ENCODE measurements around the gene TLNRD1.
A peak's percentile ranks its signal among the peaks of the same experiment; 100 is the strongest.
"Not testable (repeated sequence)": the region's sequence is repeated elsewhere in the genome, so short reads cannot be mapped to it uniquely, and the experiment has no call there.

TLNRD1 gene

GRCh38 chr15:81000624-81001151 is at the start of gene TLNRD1:
Gene TLNRD1, plus strand, starts transcription at chr15:81000923. Its CDS starts 1,349 bp downstream, at chr15:81002272.
- DNase-seq (ENCODE audit: low spot score), result peak; percentile 92

DNA sequence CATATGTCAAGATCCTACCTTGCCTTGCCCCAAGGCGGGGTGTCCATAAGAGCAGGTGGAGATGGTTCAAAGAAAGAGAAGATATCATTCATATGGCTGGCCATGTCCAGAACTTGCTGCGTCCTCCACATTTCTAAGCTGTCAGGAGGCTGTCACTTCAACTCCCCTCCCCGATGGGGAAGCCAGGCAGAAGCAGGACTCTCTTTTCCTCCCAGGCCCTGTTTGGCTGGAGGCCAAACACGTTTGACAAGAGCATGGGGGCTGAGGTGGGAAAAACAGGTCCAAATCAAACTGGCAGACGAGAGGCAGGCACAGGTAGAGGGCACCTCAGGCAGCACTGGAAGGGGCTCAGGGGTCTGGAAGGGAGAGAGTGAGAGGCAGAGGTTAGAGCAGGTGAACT is 48.8 kb upstream of the TLNRD1 start:
- no peak for DNase-seq (ENCODE audit: low spot score)

DNA sequence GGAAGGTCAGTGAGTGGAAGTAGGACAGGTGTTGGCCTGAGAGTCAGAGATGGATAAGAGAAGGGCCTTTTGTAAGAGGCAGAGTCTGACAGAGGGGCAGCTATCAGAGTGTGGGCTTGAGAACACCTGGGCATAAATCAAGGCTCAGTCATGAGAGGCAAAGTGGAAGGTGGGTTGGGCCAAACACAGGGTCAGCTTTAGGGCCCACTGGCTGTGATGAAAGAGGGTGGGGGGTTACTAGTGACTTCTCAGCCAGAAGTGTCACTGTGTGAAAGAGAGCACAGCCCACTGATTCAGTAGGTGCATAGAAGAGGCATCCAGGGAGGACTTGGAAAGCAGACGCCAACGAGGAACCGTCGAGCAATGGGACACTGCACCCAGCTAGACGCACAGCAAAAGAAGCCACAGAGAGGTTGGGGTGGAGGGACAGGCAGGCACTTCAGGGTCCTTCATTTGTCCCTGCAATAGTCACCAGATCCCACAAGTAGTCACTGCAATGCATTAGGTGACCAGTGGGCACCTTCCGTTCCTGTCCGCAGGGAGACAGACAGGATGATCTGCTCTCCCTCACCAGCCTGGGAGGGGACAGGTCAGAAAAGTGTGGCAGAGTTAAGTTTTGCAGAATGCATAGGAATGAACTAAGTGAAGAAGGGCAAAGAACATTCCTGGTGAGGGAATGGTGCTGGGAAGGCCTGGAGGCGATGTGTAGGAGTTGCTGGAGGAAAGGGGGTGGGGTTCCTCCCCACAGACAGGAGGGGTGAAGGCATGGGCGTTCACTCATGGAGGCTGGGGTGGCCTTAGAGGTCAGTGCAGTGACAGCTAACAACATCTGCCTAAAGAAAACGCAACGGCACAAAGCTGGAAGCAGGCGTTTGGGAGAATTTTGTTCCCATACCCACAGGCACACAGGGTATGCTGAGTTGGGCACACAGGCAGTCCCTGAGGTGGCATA is 47.4 kb upstream of the TLNRD1 start:
- no peak for DNase-seq (ENCODE audit: low spot score)

GRCh38 chr15:80953953-80954778 is 46.6 kb upstream of the TLNRD1 start:
- no peak for DNase-seq (ENCODE audit: low spot score)

DNA sequence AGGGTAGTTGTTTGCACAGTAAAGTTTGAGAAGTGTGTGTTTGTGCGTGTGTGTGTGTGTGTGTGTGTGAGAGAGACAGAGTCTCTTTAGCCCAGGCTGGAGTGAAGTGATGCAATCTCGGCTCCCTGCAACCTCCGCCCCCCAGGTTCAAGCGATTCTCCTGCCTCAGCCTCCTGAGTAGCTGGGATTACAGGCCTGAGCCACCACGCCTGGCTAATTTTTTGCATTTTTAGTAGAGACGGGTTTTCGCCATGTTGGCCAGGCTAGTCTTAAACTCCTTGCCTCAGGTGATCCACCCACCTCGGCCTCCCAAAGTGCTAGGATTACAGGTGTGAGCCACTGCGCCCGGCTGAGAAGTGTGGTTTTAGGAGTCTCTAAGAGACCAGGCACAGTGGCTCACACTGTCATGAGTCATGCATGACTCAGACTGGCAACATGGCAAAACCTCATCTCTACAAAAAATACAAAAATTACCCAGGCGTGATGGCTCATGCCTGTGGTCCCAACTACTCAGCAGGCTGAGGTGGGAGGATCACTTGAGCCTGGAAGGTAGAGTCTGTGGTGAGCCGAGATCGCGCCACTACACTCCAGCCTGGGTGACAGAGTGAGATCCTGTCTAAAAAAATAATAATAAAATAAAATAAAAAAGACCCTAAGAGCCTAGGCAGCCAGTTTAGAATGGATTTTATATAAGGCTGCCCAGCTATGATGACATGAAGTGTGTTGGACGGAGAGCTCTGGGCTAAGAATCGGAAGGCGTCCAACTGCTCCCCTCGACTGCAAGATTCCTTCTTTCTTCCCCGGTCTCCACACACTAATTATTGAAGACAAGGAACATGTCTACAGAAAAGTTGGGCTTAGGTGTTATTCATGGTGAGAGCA is 44.9 kb upstream of the TLNRD1 start:
- DNase-seq (ENCODE audit: low spot score), result peak; percentile 91

DNA sequence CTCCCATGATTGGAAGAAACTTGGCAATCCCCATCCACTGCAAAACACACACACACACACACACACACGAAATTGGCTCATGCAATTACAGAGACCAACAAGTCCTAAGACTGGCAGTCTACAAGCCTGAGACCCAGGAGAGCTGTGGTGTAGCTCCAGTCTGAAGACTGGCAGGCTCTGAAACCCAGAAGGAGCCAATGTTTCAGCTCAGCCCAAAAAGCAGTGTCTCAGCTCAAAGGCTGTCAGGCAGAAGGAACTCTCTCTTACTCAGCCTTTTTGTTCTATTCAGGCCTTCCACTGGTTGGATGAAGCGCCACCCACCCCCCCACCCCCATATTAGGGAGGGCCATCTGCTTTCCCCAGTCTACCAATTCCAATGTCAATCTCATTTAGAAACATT is 43.2 kb upstream of the TLNRD1 start:
- no peak for DNase-seq (ENCODE audit: low spot score)

DNA sequence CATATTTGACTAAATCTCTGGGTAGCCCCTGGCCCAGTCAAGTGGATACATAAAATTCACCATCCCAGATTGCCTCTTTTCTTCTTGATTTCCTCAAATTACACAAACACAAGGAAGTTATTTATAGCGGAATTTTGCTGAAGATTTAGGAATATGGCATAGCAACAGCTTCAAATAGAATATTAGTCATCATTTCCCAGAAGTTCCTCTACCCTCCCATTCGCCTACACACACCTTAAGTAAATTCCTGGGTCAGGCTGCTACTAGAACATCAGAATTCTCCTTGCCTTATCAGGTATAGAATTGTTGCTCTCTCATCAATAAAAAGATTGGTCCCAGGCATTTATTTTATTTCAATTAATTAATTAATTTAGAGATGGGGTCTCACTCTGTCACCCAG is 42.7 kb upstream of the TLNRD1 start:
- no peak for DNase-seq (ENCODE audit: low spot score)

DNA sequence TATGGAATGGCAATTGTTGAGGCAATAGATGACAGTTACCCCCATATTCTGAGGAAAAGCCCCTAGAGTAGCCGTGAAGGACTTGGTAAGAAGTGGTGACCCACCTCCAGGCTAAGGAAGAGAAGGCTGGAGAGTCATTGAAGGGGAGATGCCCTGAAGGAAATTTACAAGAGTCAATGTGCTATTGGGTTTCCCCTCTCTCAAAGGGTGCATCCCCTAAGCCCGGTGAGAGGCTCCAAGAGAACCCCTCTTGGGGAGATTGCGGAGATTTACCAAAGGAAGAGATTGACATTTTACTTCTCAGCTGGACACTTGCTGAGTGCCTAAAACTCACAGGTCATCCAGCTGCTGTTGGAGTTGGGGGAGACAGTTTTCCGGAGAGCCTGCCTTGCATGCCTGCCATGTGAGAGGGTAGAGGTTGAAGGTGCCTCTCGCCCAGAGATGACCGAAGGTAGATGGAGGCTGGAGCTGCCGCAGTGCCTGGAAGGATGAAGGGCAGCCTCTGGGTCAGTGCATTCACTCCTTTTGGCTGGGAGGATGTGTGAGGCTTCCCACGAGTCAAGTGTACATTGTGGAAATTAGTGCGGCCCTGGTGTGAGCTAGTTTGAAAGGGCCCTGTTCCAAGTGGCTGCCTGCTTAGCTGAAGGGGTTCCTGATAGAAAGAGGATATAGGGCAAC is 41.8 kb upstream of the TLNRD1 start:
- DNase-seq (ENCODE audit: low spot score), result no peak

DNA sequence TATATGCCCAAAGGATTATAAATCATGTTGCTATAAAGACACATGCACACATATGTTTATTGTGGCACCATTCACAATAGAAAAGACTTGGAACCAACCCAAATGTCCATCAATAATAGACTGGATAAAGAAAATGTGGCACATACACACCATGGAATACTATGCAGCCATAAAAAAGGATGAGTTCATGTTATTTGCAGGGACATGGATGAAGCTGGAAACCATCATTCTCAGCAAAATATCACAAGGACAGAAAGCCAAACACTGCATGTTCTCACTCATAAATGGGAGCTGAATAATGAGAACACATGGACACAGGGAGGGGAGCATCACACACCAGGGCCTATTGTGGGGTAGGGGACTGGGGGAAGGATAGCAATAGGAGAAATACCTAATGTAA is 35.3 kb upstream of the TLNRD1 start:
- DNase-seq (ENCODE audit: low spot score), result not testable (repeated sequence)

DNA sequence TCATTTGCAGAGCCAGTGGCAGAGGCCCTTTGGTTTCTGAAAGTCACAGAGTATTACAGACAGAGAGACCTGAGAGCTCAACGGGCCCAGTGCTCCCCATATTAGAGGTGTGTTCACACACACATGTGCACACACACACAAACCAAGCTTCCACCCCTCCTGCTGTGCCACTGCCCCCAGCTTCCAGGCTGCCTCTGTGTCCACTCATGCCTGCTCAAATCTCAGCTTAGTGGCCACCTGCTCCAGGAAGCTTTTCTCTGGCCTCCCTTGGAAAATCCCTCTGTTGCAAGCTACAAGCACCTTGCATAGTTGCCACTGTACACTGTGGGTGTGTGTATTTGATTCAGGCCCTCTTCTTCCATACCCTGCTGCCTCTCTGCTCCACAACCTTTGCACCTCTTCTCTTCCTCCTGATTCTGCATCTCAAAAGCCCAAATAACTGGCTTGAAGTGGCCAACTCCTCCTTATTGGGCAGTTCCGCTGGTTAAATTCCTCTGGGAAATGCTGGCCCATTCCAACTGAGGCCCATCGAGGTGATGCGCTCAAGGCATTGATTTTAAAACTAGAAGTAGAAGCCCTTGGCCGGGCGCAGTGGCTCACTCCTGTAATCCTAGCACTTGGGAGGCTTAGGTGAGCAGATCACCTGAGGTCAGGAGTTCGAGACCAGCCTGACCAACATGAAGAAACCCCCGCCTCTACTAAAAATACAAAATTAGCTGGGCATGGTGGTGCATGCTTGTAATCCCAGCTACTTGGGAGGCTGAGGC is 34.1 kb upstream of the TLNRD1 start:
- no peak for DNase-seq (ENCODE audit: low spot score)

DNA sequence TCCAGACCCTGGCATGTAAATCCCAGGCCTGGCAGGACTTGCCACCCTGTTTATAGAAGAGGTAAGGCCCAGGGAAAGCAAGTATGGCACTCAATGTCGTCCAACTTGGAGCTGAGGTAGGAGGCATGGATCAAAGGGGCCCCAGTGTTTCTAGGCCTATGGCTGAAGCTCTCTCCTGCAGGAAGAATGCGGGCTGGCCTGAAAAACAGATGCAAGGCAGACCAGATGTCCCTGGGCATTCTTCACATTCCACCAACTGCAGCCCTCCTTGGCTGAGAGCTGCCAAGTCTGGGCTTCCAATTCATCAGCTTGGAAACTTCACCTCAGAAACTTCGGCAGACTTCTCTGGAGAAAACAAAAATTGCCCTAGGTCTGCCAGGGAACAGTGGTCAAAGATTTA is 33.3 kb upstream of the TLNRD1 start:
- no peak for DNase-seq (ENCODE audit: low spot score)

DNA sequence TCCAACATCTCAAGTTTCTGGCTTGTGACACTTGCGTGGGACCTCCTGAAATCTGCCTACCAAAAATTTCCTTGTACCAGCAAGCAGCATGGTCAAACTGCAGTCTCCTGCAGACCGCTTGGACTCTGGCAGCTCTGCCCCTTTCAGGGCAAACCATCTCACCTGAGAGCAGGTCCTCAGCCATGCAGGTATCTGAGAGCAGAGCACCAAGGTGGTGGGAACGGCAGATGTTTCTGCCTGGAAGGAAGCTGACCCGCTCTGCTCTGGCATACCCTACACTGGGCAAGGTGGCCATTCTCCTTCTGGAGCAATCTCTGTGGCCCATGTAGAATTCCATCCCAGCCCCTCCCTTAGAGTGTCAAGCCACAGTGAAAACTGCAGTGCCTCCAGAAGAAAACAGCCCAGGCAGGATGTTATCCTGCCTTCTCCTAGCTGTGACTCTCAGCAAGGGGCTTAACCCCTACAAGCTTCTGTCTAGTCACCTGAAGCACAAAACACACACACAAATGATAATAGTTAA is 32.7 kb upstream of the TLNRD1 start:
- no peak for DNase-seq (ENCODE audit: low spot score)

DNA sequence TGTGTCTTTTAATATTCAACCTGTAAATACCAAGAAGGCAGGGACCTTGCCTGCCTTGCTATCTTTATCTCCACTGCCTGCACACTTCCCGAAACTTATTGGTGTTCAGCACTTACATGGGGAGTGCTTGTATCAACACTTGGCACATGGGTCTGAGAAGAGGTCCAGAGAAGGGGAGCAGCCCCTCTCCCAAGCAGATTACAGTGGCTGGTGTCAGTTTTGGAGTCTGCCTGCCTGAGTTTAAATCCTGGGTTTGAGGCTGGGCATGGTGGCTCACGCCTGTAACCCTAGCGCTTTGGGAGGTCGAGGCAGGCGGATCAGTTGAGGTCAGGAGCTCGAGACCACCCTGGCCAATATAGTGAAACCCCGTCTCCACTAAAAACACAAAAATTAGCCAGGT is 31.4 kb upstream of the TLNRD1 start:
- no peak for DNase-seq (ENCODE audit: low spot score)

- peak; percentile 67 for DNase-seq (ENCODE audit: low spot score)
These were observed 30.6 kb upstream of the TLNRD1 start for GRCh38 chr15:80970018-80970657.

DNA sequence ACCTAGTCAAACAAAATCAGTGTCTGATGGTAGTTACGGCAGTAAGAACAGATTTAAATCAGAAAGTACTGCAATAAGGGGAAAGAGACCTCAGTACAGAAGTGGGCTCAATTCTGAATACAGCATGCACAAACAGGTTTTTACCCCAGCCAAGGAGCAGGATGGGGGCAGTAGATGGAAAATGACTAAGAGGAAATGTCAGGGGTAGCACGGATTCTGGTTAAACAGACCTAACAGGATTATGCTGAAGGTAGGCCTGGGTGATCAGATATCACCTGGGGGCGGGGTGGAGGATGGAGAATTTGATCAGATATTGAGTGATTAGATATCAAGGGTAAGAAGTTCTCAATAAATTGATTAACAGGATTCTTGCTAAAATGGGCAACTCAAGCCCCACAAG is 30.1 kb upstream of the TLNRD1 start:
- DNase-seq (ENCODE audit: low spot score), result no peak

DNA sequence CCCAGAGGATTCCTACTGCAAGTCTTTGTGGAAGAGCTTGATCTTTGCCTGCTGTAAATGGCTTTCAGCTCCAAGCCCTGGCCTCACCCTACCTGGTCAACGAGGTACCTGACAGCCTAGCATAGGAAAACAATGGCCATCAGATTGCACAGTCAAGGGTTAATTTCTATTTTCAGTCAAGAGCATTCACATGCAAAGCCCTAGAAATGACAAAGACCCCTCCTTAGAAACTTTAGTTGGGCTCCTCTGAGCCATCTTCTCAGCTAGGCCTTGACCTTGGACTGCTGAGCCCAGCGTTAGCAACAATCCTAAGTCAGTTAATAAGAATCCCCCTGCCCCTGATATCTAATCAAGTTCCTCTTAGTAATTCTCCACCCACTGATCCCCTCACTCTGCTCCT is 29.6 kb upstream of the TLNRD1 start:
- DNase-seq (ENCODE audit: low spot score), result no peak

GRCh38 chr15:80972276-80972675 is 28.4 kb upstream of the TLNRD1 start:
- DNase-seq (ENCODE audit: low spot score), result no peak

- no peak for DNase-seq (ENCODE audit: low spot score)
These were observed 25.8 kb upstream of the TLNRD1 start for GRCh38 chr15:80974914-80975313.

DNA sequence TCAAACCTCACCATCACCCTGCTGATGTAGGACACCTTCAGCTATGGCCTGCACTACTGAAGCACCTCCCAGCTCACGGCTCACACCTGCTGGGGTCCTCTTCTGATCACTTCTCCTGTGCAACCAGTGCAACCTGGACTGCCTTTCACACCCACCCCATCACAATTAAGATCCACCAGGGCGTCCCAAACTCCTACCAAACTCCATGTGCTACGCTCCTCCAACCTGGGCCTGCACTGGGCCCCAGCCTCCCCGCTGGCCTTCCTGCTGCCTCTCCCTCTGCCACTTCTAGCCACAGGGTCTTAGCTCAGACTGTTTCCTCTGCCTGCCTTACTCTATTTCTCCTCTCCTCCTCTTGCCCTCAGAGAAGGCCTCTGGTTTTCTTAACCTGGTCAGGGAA is 23.9 kb upstream of the TLNRD1 start:
- DNase-seq (ENCODE audit: low spot score), result no peak

GRCh38 chr15:80977627-80978036 is 23.1 kb upstream of the TLNRD1 start:
- DNase-seq (ENCODE audit: low spot score), result peak; percentile 29
